K562 (cell line): ENCODE data around the gene KCP. TPM values are rescaled to one million over a fixed set of nuclear protein-coding genes. Genes with fewer than 3 reads are reported as not detected.
A peak's percentile ranks its signal among the peaks of the same experiment; 100 is the strongest.

Experiments
- ATAC-seq: fragments of 200-7000 bp; cut with Tn5 transposase; 3 replicates; pipeline ENCODE4 v1.9.1; 2020; ENCODE audit warnings: moderate library complexity
- BruUV-seq: library from RNA; stranded (reverse); fragments of 400-500 nt; replicated peaks from 2 replicates; lab custom pipeline; 2021; lab: Mats Ljungman, UMichigan
- CTCF ChIA-PET: fragments of 300-600 bp; formaldehyde crosslinking; extraction: SDS; loops from one replicate; lab custom pipeline; 2021; ENCODE audit warnings: low intra/inter-chr PET ratio; lab: Yijun Ruan, JAX
- POLR2A ChIA-PET: fragments of 300-600, 350-650 bp; sonication (Branson Sonifier 250); formaldehyde crosslinking; extraction: SDS; loops from one replicate; lab custom pipeline; 2021; ENCODE audit warnings: antibody characterized with exemption, inconsistent platforms; lab: Yijun Ruan, JAX
- DNase-seq, 4 experiments: peaks; one replicate each; pipeline versions ENCODE4 v3.0.0 to v3.0.0-alpha.2; 2011 to 2018; ENCODE audit warnings: low spot score in 3 of 4, mixed read lengths in 3 of 4; ENCODE audit errors: extremely low read depth in 1 of 4
- FAIRE-seq: peaks from 2 replicates; lab custom pipeline; 2011; peaks lifted over from hg19 to GRCh38; lab: Jason Lieb, UNC
- H2AFZ ChIP-seq: 2 replicates; pipeline ENCODE4 v1.6.0; 2011; ENCODE audit warnings: low read depth, low read length, control low read depth, inconsistent platforms
- H3K27ac ChIP-seq: fragments of 200-600 bp; 3 replicates; pipeline ENCODE4 v1.8.0; 2011; ENCODE audit warnings: low read depth, mild to moderate bottlenecking, control low read depth, inconsistent platforms, low read length, moderate library complexity, mixed read lengths; ENCODE audit errors: extremely low read depth
- H3K27me3 ChIP-seq, 2 experiments: fragments of 300-600 bp in 1 of 2; 2 replicates in 1 of 2; 3 replicates in 1 of 2; pipeline versions ENCODE4 v1.6.0 to v1.8.0; 2011; ENCODE audit warnings: inconsistent platforms in 2 of 2, low read length in 2 of 2, mild to moderate bottlenecking in 1 of 2, mixed read lengths in 1 of 2, moderate library complexity in 1 of 2; ENCODE audit not compliant: control insufficient read depth in 2 of 2, insufficient read depth in 2 of 2
- H3K36me3 ChIP-seq: fragments of 300-600 bp; 3 replicates; pipeline ENCODE4 v1.8.0; 2011; ENCODE audit warnings: mild to moderate bottlenecking, low read length, inconsistent platforms; ENCODE audit not compliant: control insufficient read depth, insufficient read depth
- H3K4me1 ChIP-seq, 2 experiments: fragments of 200-600 bp in 1 of 2; replicated peaks in 1 of 2; 2 replicates in 1 of 2; 3 replicates in 1 of 2; pipeline versions ENCODE4 v1.5.1 to v1.8.0; 2011; ENCODE audit warnings: inconsistent platforms in 2 of 2, low read length in 2 of 2, mild to moderate bottlenecking in 1 of 2, mixed read lengths in 1 of 2, moderate library complexity in 1 of 2; ENCODE audit not compliant: control insufficient read depth in 2 of 2, insufficient read depth in 2 of 2
- H3K4me2 ChIP-seq: 2 replicates; pipeline ENCODE4 v1.6.1; 2011; ENCODE audit warnings: low read length, control low read depth, inconsistent platforms, mixed read lengths; ENCODE audit not compliant: insufficient read depth
- H3K4me3 ChIP-seq: fragments of 200-600 bp; sonication (generic), shearing (Covaris generic); 2 replicates; pipeline ENCODE4 v1.5.1; 2016; ENCODE audit warnings: control low read depth, inconsistent platforms
- H3K79me2 ChIP-seq: fragments of 200-600 bp; 3 replicates; pipeline ENCODE4 v1.8.0; 2011; ENCODE audit warnings: low read length, inconsistent platforms; ENCODE audit not compliant: control insufficient read depth, insufficient read depth
- H3K9ac ChIP-seq, 2 experiments: 2 replicates each; pipeline versions ENCODE4 v1.6.0 to v1.6.1; 2011; ENCODE audit warnings: low read depth in 2 of 2, low read length in 2 of 2, control low read depth in 1 of 2, inconsistent platforms in 1 of 2, mild to moderate bottlenecking in 1 of 2, mixed read lengths in 1 of 2; ENCODE audit not compliant: insufficient read depth in 1 of 2
- H3K9me1 ChIP-seq: one replicate; pipeline ENCODE4 v1.6.0; 2011; ENCODE audit warnings: inconsistent platforms, mild to moderate bottlenecking, low read length, moderate library complexity; ENCODE audit not compliant: control insufficient read depth, insufficient read depth
- H3K9me3 ChIP-seq: replicated peaks from 2 replicates; pipeline ENCODE4 v1.5.1; 2011; ENCODE audit warnings: low read depth, low read length, inconsistent platforms; ENCODE audit not compliant: control insufficient read depth, insufficient read depth
- H4K20me1 ChIP-seq: replicated peaks from 2 replicates; pipeline ENCODE4 v1.6.1; 2011; ENCODE audit warnings: low read length, inconsistent platforms, mixed read lengths; ENCODE audit not compliant: control insufficient read depth, insufficient read depth
- EZH2 ChIP-seq: IDR thresholded peaks from 2 replicates; pipeline ENCODE4 v1.6.1; 2012; ENCODE audit warnings: low read depth, mild to moderate bottlenecking, inconsistent platforms, low read length, borderline replicate concordance
- HLTF ChIP-seq: fragments of 450-650 bp; IDR thresholded peaks from 2 replicates; pipeline ENCODE4 v1.6.1; 2016
- HMG20A ChIP-seq: fragments of 450-650 bp; formaldehyde crosslinking; conservative IDR thresholded peaks from 2 replicates; pipeline ENCODE4 v1.4.0; 2020; ENCODE audit warnings: mild to moderate bottlenecking, mixed read lengths
- NCOA2 ChIP-seq, 2 experiments: fragments of 450-650 bp; IDR thresholded peaks; 2 replicates each; pipeline ENCODE4 v1.6.1; 2018; ENCODE audit warnings: mild to moderate bottlenecking in 2 of 2, moderate library complexity in 1 of 2; ENCODE audit not compliant: partially characterized antibody in 2 of 2
- PHTF2 ChIP-seq: fragments of 250-450 bp; sonication (Bioruptor Pico); IDR thresholded peaks from 2 replicates; pipeline ENCODE4 v1.5.0; 2021; ENCODE audit warnings: mild to moderate bottlenecking
- POU5F1 ChIP-seq: fragments of 150-350 bp; IDR thresholded peaks from 2 replicates; pipeline ENCODE4 v1.6.1; 2014; ENCODE audit warnings: borderline replicate concordance, low read length, low read depth, mild to moderate bottlenecking; ENCODE audit not compliant: partially characterized antibody
- SP1 ChIP-seq: sonication (generic); formaldehyde crosslinking; IDR thresholded peaks from 2 replicates; pipeline ENCODE4 v1.8.1; 2022; ENCODE audit warnings: mild to moderate bottlenecking, missing genetic modification reagents
- TRIM24 ChIP-seq, 2 experiments: fragments of 450-650 bp; IDR thresholded peaks; 2 replicates each; pipeline ENCODE4 v1.6.1; 2016
- WGBS: fragments of 100-300 bp; shearing (Covaris generic); methylation state at CpG from one replicate; pipeline ENCODE4 v1.1.6; 2016; ENCODE audit warnings: low coverage, mixed read lengths; ENCODE audit not compliant: insufficient coverage; ENCODE audit errors: missing lambda C conversion rate; 5-methylcytosine and 5-hydroxymethylcytosine counted together
- in situ Hi-C: fragments of 300-500 bp; cut with MboI; formaldehyde crosslinking; loops from 4 replicates; pipeline ENCODE4 v1.15.0; 2018; ENCODE audit warnings: inconsistent platforms, mixed read lengths
- intact Hi-C: fragments of 100-400 bp; cut with micrococcal nuclease; formaldehyde crosslinking; loops from 2 replicates; pipeline ENCODE4 v1.14.2; 2022
- polyA plus RNA-seq, 8 experiments: library from polyadenylated mRNA; depleted of rRNA in 4 of 8; stranded (reverse) in 5 of 8; unstranded in 3 of 8; fragments of >200 nt; fragmentation: Nextera tagmentation in 2 of 8; fragmentation: Illumina TruSeq in 1 of 8; extraction: Ambion mirVana in 2 of 8; extraction: Trizol in 1 of 8; gene quantifications; 2 replicates each; pipeline versions ENCODE4 v1.2.1 to v1.2.3, GENCODE V29; 2011 to 2014; ENCODE audit warnings: inconsistent platforms in 1 of 8, missing spikeins in 1 of 8
- total RNA-seq, 7 experiments: library from RNA; depleted of rRNA in 6 of 7; stranded (reverse); fragments of >200 nt in 6 of 7; fragmentation: Illumina TruSeq in 2 of 7; extraction: Trizol in 2 of 7; gene quantifications; 2 replicates each; pipeline versions ENCODE4 v1.2.1 to v1.2.3, GENCODE V29; 2011 to 2021; ENCODE audit warnings: low replicate concordance in 1 of 7
- TF ChIP-seq, protein P1 (sequence below), 2 experiments: fragments of 450-650 bp; IDR thresholded peaks; 2 replicates each; pipeline ENCODE4 v1.6.1; 2018; ENCODE audit warnings: mild to moderate bottlenecking in 2 of 2, low read depth in 1 of 2; ENCODE audit not compliant: partially characterized antibody in 2 of 2

KCP gene
- total and polyA plus RNA-seq, 9 of the 15 experiments (the other 6 are each of a cell fraction or from before 2014, with no cell fraction given), result 0.06 to 0.17 (median 0.12) TPM; not detected in 3

DNA sequence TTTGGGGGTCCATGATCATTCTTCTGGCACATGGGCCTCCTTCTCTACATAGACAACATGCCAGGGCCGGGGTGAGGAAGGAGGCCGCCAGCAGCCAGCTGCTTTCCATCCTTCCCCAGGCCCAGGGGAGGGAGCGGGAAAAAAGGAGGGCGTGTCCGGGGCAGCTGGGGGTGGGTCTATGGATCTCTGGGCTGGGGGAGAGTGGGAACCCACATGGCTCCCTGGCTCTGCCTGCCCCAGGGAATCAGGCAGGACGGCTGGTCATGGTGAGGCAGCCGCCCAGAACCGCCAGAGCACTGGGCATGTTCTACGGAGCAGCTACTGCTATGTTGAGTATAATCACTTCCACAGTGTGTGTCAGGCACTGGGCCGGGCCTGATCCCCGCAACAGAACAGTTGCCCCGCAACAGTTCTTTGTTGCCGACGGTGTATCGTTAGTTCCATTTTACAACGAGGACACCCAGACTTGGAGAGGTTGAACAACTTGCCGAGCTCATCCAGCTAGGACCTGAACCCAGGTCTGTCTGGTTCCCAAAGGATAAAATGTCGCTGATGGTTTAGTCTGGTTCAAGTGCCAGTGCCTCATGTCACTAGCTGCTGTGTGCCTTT, 20.8 kb upstream of the KCP start:
- POLR2A ChIA-PET, result interaction anchor here (0.5 to 2.5 kb wide), 10 partner anchors 9 to 187 kb away, joined by 3 to 8 read pairs (median 4); no protein-coding TSS in a partner anchor
- Histone ChIP-seq H3K27ac (no peak overlapping the region), H3K4me3 (no peak overlapping the region), H4K20me1 (no peaks in the 10 kb centered on the region), H3K9ac (no peak overlapping the region), H3K79me2 (no peaks in the 10 kb centered on the region), H3K4me1 (peaks cover 0 to 3% of the 10 kb centered on the region in 2 experiments; a peak in 1 of 5 replicates), H2AFZ (no peak overlapping the region), H3K36me3 (no peaks in the 10 kb centered on the region), H3K27me3 (peaks cover 53 to 77% of the 10 kb centered on the region in 2 experiments), H3K9me1 (no peaks in the 10 kb centered on the region), H3K9me3 (no peaks in the 10 kb centered on the region), H3K4me2 (no peak overlapping the region)
- 8% methylated on average over 18 of the region's 18 CpGs for WGBS
- TF ChIP-seq EZH2 (peak; percentile 52; the same call in 1 of the 2 replicates), PHTF2 (CRISPR knock-in tag) (no peak), SP1 (CRISPR knock-in tag) (no peak), NCOA2 (IDR thresholded peaks at IDR 0.05; ENCODE audit: partially characterized antibody in 2 of 2) (no peak), TRIM24 (IDR thresholded peaks at IDR 0.05) (no peak), POU5F1 (no peak), HMG20A (CRISPR knock-in tag) (no peak), HLTF (no peak)
- TF ChIP-seq, protein P1, sequence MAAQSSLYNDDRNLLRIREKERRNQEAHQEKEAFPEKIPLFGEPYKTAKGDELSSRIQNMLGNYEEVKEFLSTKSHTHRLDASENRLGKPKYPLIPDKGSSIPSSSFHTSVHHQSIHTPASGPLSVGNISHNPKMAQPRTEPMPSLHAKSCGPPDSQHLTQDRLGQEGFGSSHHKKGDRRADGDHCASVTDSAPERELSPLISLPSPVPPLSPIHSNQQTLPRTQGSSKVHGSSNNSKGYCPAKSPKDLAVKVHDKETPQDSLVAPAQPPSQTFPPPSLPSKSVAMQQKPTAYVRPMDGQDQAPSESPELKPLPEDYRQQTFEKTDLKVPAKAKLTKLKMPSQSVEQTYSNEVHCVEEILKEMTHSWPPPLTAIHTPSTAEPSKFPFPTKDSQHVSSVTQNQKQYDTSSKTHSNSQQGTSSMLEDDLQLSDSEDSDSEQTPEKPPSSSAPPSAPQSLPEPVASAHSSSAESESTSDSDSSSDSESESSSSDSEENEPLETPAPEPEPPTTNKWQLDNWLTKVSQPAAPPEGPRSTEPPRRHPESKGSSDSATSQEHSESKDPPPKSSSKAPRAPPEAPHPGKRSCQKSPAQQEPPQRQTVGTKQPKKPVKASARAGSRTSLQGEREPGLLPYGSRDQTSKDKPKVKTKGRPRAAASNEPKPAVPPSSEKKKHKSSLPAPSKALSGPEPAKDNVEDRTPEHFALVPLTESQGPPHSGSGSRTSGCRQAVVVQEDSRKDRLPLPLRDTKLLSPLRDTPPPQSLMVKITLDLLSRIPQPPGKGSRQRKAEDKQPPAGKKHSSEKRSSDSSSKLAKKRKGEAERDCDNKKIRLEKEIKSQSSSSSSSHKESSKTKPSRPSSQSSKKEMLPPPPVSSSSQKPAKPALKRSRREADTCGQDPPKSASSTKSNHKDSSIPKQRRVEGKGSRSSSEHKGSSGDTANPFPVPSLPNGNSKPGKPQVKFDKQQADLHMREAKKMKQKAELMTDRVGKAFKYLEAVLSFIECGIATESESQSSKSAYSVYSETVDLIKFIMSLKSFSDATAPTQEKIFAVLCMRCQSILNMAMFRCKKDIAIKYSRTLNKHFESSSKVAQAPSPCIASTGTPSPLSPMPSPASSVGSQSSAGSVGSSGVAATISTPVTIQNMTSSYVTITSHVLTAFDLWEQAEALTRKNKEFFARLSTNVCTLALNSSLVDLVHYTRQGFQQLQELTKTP (IDR thresholded peaks at IDR 0.05; ENCODE audit: low read depth in 1 of 2, partially characterized antibody in 2 of 2), result no peak
- FAIRE-seq, result peak; percentile 15
- ATAC-seq, result peak; percentile 27
- DNase-seq, result no peak
- BruUV-seq, result no TSS peak
- CTCF ChIA-PET, result interaction anchor here (0.6 kb wide), 1 partner anchor 675 kb away, joined by 3 read pairs; no protein-coding TSS in a partner anchor
- in situ Hi-C loops (no loop called here), intact Hi-C loops (no loop called here)
